ENCODE results near the gene SDHAF3.
"Not testable (repeated sequence)": the region's sequence is repeated elsewhere in the genome, so short reads cannot be mapped to it uniquely, and the experiment has no call there.

Gene SDHAF3

GRCh38 chr7:97126483-97127171, 9.1 kb downstream of the SDHAF3 start:
- no peak for DNase-seq

DNA sequence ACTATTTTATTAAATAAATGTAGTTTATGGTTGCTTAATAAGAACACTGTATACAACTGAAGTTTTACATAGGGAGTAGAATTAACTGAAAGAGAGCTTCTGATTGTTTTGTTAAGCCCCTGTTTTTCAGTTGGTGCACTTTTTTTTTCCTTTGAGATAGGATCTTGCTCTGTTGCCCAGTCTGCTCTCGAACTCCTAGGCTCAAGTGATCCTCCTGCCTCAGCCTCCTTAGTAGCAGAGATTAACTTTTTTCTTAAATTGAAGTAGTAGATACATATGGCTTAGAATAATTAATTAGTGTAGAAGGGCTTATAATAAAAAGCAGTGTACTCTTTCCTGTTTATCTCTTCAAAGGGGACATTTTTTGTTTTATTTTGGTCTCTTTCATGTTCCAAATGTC, 11.2 kb downstream of the SDHAF3 start:
- no peak for DNase-seq

GRCh38 chr7:97130417-97131139, 13.1 kb downstream of the SDHAF3 start:
- DNase-seq: no peak

DNA sequence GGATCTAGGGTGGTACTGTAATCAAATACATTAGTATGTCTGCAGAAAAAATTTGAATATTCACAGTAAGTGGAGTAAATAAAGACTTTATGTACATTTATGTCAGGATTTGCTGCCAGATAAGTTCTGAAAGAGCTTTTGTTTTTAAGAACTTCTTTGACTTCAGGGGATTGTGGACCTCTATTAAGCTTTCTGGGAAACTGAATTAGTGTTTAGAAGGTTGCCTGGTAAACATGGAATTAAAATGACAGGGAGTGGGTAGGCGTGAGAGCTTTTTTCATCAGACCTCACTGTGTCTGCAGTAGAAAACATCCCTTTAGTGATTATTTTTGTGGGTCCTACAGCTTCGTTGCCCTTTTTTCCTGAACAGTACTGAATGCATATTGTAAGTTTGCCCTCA, 15.7 kb downstream of the SDHAF3 start:
- DNase-seq: no peak

- no peak for DNase-seq
Observed at GRCh38 chr7:97138830-97139229, 21.3 kb downstream of the SDHAF3 start.

- no peak for DNase-seq
Observed at GRCh38 chr7:97145068-97145467, 27.6 kb downstream of the SDHAF3 start.

GRCh38 chr7:97149843-97150242, 32.3 kb downstream of the SDHAF3 start:
- DNase-seq: no peak

DNA sequence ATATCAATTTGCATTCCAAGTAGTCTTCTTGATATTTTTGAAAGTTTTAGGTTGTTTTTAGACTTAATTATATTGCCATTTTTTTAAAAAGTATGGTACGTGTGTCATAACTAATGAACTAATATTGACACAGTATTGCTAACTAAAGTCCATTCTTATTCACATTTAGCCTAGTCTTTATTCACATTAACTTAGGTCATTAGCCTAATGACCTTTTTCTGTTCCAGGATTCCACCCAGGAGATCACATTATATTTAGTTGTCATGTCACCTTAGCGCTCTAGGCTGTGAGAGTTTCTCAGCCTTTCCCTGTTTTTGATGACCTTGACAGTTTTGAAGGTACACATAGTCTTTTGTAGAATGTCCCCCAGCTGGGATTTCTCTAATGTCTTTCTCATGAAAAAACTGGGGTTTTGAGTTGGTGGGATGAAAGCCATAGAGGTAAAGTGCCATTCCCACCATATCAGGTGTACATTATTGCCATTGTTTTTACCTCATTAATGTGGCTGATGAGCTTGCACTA, 38.5 kb downstream of the SDHAF3 start:
- no peak for DNase-seq

GRCh38 chr7:97159984-97160383, 42.5 kb downstream of the SDHAF3 start:
- not testable (repeated sequence) for DNase-seq

DNA sequence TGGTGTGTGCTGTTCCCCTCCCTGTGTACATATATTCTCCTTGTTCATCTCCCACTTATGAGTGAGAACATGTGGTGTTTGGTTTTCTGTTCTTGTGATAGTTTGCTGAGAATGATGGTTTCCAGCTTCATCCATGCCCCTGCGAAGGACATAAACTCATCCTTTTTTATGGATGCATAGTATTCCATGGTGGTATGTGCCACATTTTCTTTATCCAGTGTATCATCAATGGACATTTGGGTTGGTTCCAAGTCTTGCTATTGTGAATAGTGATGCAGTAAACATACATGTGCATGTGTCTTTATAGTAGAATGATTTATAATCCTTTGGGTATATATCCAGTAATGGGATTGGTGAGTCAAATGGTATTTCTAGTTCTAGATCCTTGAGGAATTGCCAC, 44.1 kb downstream of the SDHAF3 start:
- DNase-seq: not testable (repeated sequence)

DNA sequence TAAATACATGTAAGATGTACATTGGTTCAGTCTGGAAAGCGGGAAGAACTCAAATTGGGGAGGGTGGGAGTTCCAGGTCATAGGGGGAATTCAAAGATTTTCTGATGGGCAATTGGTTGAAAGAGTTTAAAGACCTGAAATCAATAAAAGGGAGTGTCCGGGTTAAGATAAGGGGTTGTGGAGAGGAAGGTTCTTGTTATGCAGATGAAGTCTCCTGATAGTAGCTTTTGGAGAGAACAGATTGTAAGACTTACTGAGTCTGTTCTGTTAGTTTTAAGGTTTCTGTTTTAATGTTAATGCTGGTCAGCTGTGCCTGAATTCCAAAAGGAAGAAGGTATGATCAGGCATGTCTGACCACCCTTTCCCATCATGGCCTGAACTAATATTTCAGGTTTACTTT, 48.8 kb downstream of the SDHAF3 start:
- DNase-seq: no peak

GRCh38 chr7:97167176-97167575, 49.7 kb downstream of the SDHAF3 start:
- DNase-seq: no peak

GRCh38 chr7:97167749-97168148, 50.3 kb downstream of the SDHAF3 start:
- DNase-seq: no peak

DNA sequence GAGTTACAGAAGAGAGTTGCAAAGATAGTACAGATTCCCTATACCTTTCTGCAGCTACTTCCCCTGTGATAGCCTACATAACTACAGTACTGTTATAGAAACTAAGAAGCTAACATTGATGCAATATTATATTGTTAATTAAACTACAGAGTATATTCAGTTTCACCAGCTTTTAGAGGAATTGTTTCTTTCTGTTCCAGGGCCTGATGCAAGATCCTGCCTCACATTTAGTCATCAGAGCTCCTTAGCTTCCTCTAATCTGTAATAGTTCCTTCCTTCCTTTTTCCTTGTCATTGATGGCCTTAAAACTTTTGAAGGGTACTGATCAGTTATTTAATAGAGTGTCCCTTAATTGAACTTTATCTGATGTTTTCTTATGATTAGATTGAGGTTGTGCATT, 56.8 kb downstream of the SDHAF3 start:
- DNase-seq: no peak

DNA sequence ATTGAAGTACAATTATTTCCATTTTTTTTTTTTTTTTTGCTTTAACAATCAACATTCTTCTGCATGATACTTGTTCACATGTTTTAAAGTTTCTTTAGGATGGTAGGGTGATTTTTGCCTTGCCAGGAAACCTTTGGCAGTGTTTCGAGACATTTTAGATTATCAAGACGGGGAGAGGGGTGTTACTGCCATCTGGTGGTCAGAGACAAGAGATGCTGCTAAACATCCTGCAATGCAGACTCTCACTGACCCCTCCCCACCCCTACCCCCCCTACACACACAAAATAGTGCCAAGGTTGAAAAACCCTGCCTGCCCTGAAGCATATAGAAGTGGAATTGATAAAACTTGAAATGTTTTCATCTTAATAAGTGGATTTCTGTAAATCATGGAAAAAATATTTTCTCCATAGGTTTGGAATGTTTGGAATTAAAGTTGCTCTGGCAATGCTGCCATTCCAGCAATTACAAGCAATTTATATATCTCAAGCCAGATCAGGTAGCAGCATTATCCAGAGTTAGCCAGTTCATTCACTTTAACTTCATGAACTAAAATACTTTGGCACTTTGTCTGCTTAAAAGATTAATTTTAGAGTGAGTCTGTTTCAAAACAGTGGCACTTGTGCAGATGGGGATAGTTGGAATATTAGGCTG, 62.1 kb downstream of the SDHAF3 start:
- DNase-seq: peak in 6 of 14 donors; percentile 1 to 15 (median 3)

DNA sequence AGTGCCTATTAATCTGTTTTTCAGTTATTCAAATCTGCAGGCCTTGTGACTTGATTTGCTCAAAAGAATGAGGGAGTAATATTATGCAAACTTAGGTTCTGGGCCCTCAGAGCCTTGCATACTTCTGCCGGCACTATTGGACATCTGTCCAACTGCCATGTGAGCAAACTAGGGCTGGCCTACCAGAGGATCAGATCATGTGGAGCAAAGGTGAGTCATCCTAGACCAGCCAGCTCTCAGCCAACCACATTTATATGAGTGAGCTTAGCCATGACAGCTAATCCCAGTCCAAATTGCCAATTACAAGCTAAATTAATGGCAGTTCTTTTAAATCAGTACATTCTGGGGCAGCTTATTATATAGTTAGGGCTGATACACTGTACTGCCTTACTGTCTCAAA, 69.6 kb downstream of the SDHAF3 start:
- no peak for DNase-seq

- DNase-seq: not testable (repeated sequence)
Observed at GRCh38 chr7:97196174-97196573, 78.7 kb downstream of the SDHAF3 start.

DNA sequence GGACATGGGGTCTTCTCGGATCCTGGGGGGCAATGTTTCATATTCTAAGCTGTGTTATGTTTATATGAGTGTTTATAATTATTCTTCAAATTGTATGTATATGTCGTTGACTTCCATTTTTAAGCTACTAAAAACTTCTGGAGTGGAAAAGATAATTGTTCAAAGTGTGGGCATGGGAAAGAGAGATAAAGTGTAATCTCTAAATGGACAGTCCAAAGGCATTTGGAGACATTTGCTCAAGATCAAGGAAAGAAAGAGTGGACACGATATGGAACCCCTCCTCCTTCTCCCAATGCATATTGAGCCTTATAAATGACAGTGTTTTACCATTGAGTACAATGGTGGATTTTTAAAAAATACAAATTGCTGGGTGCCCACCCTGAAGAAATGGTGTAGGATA, 81.1 kb downstream of the SDHAF3 start:
- DNase-seq: no peak

DNA sequence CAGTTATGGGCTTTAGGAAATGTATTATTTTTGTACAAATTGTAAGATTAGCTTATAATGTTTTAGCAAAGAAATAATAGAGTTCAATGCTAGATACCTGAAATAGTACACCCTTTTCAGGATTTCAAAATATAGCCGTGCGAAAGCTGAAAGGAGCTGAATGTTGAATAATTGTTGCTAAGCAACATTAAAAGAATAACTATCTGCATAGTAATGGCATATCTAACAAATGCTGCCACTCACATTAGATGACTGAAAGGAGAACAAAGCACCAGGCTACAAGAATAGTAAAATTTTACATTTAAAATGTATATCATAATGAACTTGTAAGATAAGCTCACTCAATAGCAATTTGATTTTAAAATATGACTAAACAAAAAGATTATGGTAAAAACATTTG, 82.5 kb downstream of the SDHAF3 start:
- DNase-seq: no peak

DNA sequence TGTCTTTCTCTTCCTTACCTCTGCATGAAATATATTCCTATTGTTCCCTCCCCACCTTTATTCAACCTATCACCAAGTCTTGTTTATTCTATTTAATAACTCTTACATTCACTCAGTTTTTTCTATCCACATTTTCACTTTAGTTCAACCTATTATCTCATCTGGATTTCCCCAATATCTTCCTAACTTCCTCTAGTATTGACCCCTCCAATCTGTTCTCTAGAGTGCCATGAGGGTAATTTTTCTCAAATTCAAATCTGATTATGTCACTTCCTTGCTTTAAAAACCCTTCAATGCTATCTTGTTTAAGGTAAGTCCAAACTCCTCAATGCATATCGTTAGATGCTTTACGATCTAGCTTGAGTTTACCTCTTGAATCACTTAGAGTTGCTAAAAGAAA, 86.5 kb downstream of the SDHAF3 start:
- no peak for DNase-seq

DNA sequence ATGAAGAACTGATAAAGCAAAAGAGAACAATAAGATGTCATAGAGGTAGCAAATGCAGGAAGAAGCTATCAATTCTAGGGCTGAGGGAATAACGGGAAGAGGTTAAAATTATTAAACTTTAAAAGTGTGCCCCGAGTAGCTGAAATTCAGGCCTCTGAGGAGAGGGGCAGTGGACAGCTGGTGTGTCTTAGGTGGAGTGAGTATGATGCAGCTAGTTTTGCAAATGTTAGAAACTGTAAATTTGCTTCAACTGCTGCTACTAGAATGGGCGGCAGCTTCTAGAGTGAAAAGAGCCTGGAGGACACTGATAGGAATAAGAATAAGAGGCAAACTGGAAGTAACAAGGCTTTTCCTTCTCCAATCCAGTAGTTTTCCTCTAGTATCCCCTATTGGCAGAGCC, 87.3 kb downstream of the SDHAF3 start:
- no peak for DNase-seq

DNA sequence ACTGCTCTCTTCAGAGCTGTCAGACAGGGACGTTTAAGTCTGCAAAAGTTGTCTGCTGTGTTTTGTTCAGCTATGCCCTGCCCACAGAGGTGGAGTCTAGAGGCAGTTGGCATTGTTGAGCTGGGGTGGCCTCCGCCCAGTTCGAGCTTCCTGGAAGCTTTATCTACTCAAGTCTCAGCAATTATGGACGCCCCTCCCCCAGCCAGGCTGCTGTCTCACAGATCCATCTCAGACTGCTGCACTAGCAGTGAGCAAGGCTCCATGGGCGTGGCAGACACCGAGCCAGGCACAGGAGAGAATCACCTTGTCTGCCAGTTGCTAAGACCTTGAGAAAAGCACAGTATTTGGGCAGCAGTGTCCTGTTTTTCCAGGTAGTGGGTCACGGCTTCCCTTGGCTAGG, 98.1 kb downstream of the SDHAF3 start:
- DNase-seq: no peak

DNA sequence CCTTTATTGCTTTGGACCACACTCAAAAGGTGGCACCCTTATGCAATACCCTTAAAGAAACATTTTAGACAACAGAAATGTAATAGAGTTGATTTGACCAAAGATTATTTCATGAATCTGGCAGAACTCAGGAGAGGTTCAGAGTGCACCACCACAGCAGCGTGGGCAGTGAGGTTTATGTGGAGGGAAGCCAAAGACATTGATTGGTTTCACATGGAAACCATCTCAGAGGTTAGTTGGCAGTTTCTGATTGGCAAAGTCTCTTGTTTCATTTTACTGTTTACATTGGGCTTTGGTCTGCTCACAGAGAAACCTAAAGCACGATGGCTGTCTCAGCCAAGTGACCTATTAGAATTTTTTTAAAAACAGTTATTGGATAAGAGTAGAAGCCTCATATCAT, 101.3 kb downstream of the SDHAF3 start:
- no peak for DNase-seq

- DNase-seq: no peak
Observed at GRCh38 chr7:97219237-97219636, 101.7 kb downstream of the SDHAF3 start.
